Astrocyte (in vitro differentiated cells and primary cell): ENCODE results near the gene CLEC4D. TPM values are rescaled to one million over a fixed set of nuclear protein-coding genes. Genes with fewer than 3 reads are reported as not detected.

Experiments used
- DNase-seq: peaks from one replicate; pipeline ENCODE4 v3.0.0-alpha.2; 2010; ENCODE audit warnings: low read depth
- FAIRE-seq: peaks from 2 replicates; lab custom pipeline; 2011; peaks lifted over from hg19 to GRCh38; lab: Jason Lieb, UNC
- H2AFZ ChIP-seq: 2 replicates; pipeline ENCODE4 v1.6.0; 2012; ENCODE audit warnings: low read depth, low read length, inconsistent platforms
- H3K27ac ChIP-seq: 2 replicates; pipeline ENCODE4 v1.5.1; 2011; ENCODE audit warnings: low read depth, low read length, inconsistent platforms
- H3K27me3 ChIP-seq: 2 replicates; pipeline ENCODE4 v1.6.0; 2011; ENCODE audit warnings: low read length, inconsistent platforms; ENCODE audit not compliant: insufficient read depth
- H3K36me3 ChIP-seq: 2 replicates; pipeline ENCODE4 v1.5.1; 2011; ENCODE audit warnings: low read length, inconsistent platforms; ENCODE audit not compliant: insufficient read depth
- H3K4me1 ChIP-seq: 2 replicates; pipeline ENCODE4 v1.5.1; 2011; ENCODE audit warnings: low read length, inconsistent platforms; ENCODE audit not compliant: insufficient read depth
- H3K4me2 ChIP-seq: 2 replicates; pipeline ENCODE4 v1.6.0; 2012; ENCODE audit warnings: low read length, inconsistent platforms
- H3K4me3 ChIP-seq: 2 replicates; pipeline ENCODE4 v1.5.1; 2011; ENCODE audit warnings: low read depth, mild to moderate bottlenecking, low read length, inconsistent platforms; ENCODE audit not compliant: insufficient read depth
- H3K79me2 ChIP-seq: 2 replicates; pipeline ENCODE4 v1.6.0; 2012; ENCODE audit warnings: mild to moderate bottlenecking, low read length, inconsistent platforms; ENCODE audit not compliant: insufficient read depth
- H3K9ac ChIP-seq: 2 replicates; pipeline ENCODE4 v1.6.0; 2012; ENCODE audit warnings: mild to moderate bottlenecking, low read length, inconsistent platforms
- H3K9me3 ChIP-seq: 2 replicates; pipeline ENCODE4 v1.5.1; 2012; ENCODE audit warnings: low read depth, mild to moderate bottlenecking, low read length, inconsistent platforms; ENCODE audit not compliant: insufficient read depth
- H4K20me1 ChIP-seq: 2 replicates; pipeline ENCODE4 v1.6.0; 2012; ENCODE audit warnings: low read length, inconsistent platforms; ENCODE audit not compliant: insufficient read depth
- H3K27ac Mint-ChIP-seq: one replicate; pipeline ENCODE4 v1.8.0; 2021; ENCODE audit warnings: mild to moderate bottlenecking, mixed read lengths; ENCODE audit not compliant: unreplicated experiment
- H3K27me3 Mint-ChIP-seq: one replicate; pipeline ENCODE4 v1.8.0; 2021; ENCODE audit warnings: low read depth, mixed read lengths; ENCODE audit not compliant: unreplicated experiment
- H3K36me3 Mint-ChIP-seq: one replicate; pipeline ENCODE4 v1.8.0; 2021; ENCODE audit warnings: low read depth, mixed read lengths; ENCODE audit not compliant: unreplicated experiment
- H3K4me1 Mint-ChIP-seq: one replicate; pipeline ENCODE4 v1.8.0; 2021; ENCODE audit warnings: low read depth, mixed read lengths; ENCODE audit not compliant: unreplicated experiment
- H3K4me3 Mint-ChIP-seq: one replicate; pipeline ENCODE4 v1.8.0; 2021; ENCODE audit warnings: mild to moderate bottlenecking, moderate library complexity, mixed read lengths; ENCODE audit not compliant: unreplicated experiment
- H3K9me3 Mint-ChIP-seq: one replicate; pipeline ENCODE4 v1.8.0; 2021; ENCODE audit warnings: mild to moderate bottlenecking, mixed read lengths; ENCODE audit not compliant: unreplicated experiment
- CTCF ChIP-seq: IDR thresholded peaks from 2 replicates; pipeline ENCODE4 v1.5.1; 2011; ENCODE audit warnings: low read depth, mild to moderate bottlenecking, inconsistent platforms, low read length, moderate library complexity; ENCODE audit not compliant: insufficient read depth
- EZH2 ChIP-seq: IDR thresholded peaks from 2 replicates; pipeline ENCODE4 v1.6.1; 2012; ENCODE audit warnings: mild to moderate bottlenecking, low read length, inconsistent platforms; ENCODE audit not compliant: insufficient read depth
- total RNA-seq: library from RNA; stranded (reverse); gene quantifications from 2 replicates; pipeline ENCODE4 v1.2.1, GENCODE V29; 2021

CLEC4D gene
- total RNA-seq, 1 donor from 2014 or later = not detected

- no peak overlapping the region for H3K27ac ChIP-seq
- Mint-ChIP-seq H3K9me3 (peaks cover 2% of the 10 kb centered on the region), H3K27me3 (no peaks in the 10 kb centered on the region), H3K4me1 (no peaks in the 10 kb centered on the region), H3K27ac (no peak overlapping the region), H3K36me3 (no peaks in the 10 kb centered on the region), H3K4me3 (no peak overlapping the region)
- no peak for TF ChIP-seq CTCF
- no peak for TF ChIP-seq EZH2
- no peaks in the 10 kb centered on the region for H4K20me1 ChIP-seq
- H2AFZ ChIP-seq = no peak overlapping the region
- no peak overlapping the region for H3K9ac ChIP-seq
- H3K4me1 ChIP-seq = no peaks in the 10 kb centered on the region
- no peak overlapping the region for H3K4me2 ChIP-seq
- no peaks in the 10 kb centered on the region for H3K79me2 ChIP-seq
- no peak for DNase-seq
- no peak overlapping the region for H3K4me3 ChIP-seq
- H3K9me3 ChIP-seq = no peaks in the 10 kb centered on the region
- FAIRE-seq = no peak
- no peaks in the 10 kb centered on the region for H3K36me3 ChIP-seq
- no peaks in the 10 kb centered on the region for H3K27me3 ChIP-seq
Measured at GRCh38 chr12:8508910-8509841, 4.1 kb upstream of the CLEC4D start.

DNA sequence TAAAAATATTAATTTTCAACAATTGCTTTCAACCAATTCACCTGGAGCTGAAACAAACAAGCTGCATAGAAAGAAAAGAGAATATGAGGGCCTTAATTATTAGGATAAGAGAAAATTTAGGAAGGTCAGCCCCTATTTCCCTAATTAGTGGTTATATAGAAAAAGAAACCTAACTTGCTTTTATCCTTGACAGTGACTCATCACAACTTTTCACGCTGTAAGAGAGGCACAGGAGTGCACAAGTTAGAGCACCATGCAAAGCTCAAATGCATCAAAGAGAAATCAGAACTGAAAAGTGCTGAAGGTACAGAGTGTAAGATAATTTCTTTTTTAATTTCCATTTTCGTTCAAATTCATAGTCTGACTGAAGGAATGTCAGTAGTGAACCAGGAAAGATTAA lies 4.7 kb downstream of the CLEC4D start:
- Histone ChIP-seq H3K27ac (no peak overlapping the region), H2AFZ (no peak overlapping the region), H3K9me3 (no peaks in the 10 kb centered on the region), H3K4me3 (no peak overlapping the region), H3K9ac (no peak overlapping the region), H3K4me1 (no peaks in the 10 kb centered on the region), H3K79me2 (no peaks in the 10 kb centered on the region), H4K20me1 (no peaks in the 10 kb centered on the region), H3K27me3 (no peaks in the 10 kb centered on the region), H3K4me2 (no peak overlapping the region), H3K36me3 (no peaks in the 10 kb centered on the region)
- TF ChIP-seq CTCF (no peak), EZH2 (no peak)
- H3K4me3 Mint-ChIP-seq = no peak overlapping the region
- no peaks in the 10 kb centered on the region for H3K27me3 Mint-ChIP-seq
- FAIRE-seq (no peak), DNase-seq (no peak)
- H3K27ac Mint-ChIP-seq = no peak overlapping the region
- no peaks in the 10 kb centered on the region for H3K4me1 Mint-ChIP-seq
- no peaks in the 10 kb centered on the region for H3K36me3 Mint-ChIP-seq
- H3K9me3 Mint-ChIP-seq = no peaks in the 10 kb centered on the region

- TF ChIP-seq EZH2 = no peak
- TF ChIP-seq CTCF = no peak
- no peaks in the 10 kb centered on the region for H3K4me1 ChIP-seq
- no peaks in the 10 kb centered on the region for H3K79me2 ChIP-seq
- no peak overlapping the region for H2AFZ ChIP-seq
- H3K27ac ChIP-seq = no peak overlapping the region
- no peaks in the 10 kb centered on the region for H3K9me3 Mint-ChIP-seq
- no peak overlapping the region for H3K4me3 ChIP-seq
- no peaks in the 10 kb centered on the region for H3K9me3 ChIP-seq
- no peak overlapping the region for H3K4me2 ChIP-seq
- H3K9ac ChIP-seq = no peak overlapping the region
- no peaks in the 10 kb centered on the region for H3K4me1 Mint-ChIP-seq
- DNase-seq (no peak), FAIRE-seq (no peak)
- H3K27me3 Mint-ChIP-seq = no peaks in the 10 kb centered on the region
- no peaks in the 10 kb centered on the region for H3K36me3 ChIP-seq
- no peak overlapping the region for H3K27ac Mint-ChIP-seq
- H3K36me3 Mint-ChIP-seq = no peaks in the 10 kb centered on the region
- H4K20me1 ChIP-seq = no peaks in the 10 kb centered on the region
- no peaks in the 10 kb centered on the region for H3K27me3 ChIP-seq
- no peak overlapping the region for H3K4me3 Mint-ChIP-seq
Measured at GRCh38 chr12:8519171-8519570, 5.9 kb downstream of the CLEC4D start.
